SK-N-DZ (cell line): ENCODE data around the gene TMEM184B.

ENCODE experiments used
- DNase-seq: peaks from one replicate; pipeline ENCODE4 v3.0.0-alpha.2; 2015; ENCODE audit warnings: low spot score

Gene TMEM184B

GRCh38 chr22:38308791-38309498 lies 36.1 kb upstream of the TMEM184B start:
- DNase-seq, result no peak

- DNase-seq, result no peak
Observed at GRCh38 chr22:38305471-38306448, 33.0 kb upstream of the TMEM184B start.

GRCh38 chr22:38304526-38304925 lies 31.7 kb upstream of the TMEM184B start:
- no peak for DNase-seq

- DNase-seq, result no peak
Observed at GRCh38 chr22:38303974-38304373, 31.2 kb upstream of the TMEM184B start.

- DNase-seq, result no peak
Observed at GRCh38 chr22:38302906-38303305, 30.1 kb upstream of the TMEM184B start.

- no peak for DNase-seq
Observed at GRCh38 chr22:38300946-38301345, 28.1 kb upstream of the TMEM184B start.

GRCh38 chr22:38300197-38300945 lies 27.6 kb upstream of the TMEM184B start:
- DNase-seq, result no peak

- DNase-seq, result no peak
Observed at GRCh38 chr22:38299770-38300102, 26.9 kb upstream of the TMEM184B start.

- DNase-seq, result no peak
Observed at GRCh38 chr22:38298312-38299005, 25.6 kb upstream of the TMEM184B start.

GRCh38 chr22:38296372-38296771 lies 23.6 kb upstream of the TMEM184B start:
- DNase-seq, result no peak

GRCh38 chr22:38295863-38296262 lies 23.1 kb upstream of the TMEM184B start:
- no peak for DNase-seq

- no peak for DNase-seq
Observed at GRCh38 chr22:38295339-38295738, 22.5 kb upstream of the TMEM184B start.

GRCh38 chr22:38294193-38294592 lies 21.4 kb upstream of the TMEM184B start:
- DNase-seq, result no peak

GRCh38 chr22:38292694-38293093 lies 19.9 kb upstream of the TMEM184B start:
- no peak for DNase-seq

GRCh38 chr22:38291201-38291777 lies 18.5 kb upstream of the TMEM184B start:
- peak; percentile 30 for DNase-seq

- DNase-seq, result no peak
Observed at GRCh38 chr22:38290347-38290746, 17.5 kb upstream of the TMEM184B start.

- DNase-seq, result no peak
Observed at GRCh38 chr22:38289583-38290082, 16.8 kb upstream of the TMEM184B start.

GRCh38 chr22:38286915-38287669 lies 14.3 kb upstream of the TMEM184B start:
- DNase-seq, result no peak

GRCh38 chr22:38285018-38285417 lies 12.2 kb upstream of the TMEM184B start:
- no peak for DNase-seq

- DNase-seq, result no peak
Observed at GRCh38 chr22:38284042-38284402, 11.2 kb upstream of the TMEM184B start.
